PFSK-1 (cell line): Measurements from ENCODE around the gene C1orf159.

Source experiments
- POLR2AphosphoS5 ChIP-seq: IDR thresholded peaks from 2 replicates; pipeline ENCODE4 v1.6.1; 2012; ENCODE audit warnings: low read depth, mild to moderate bottlenecking, control low read depth, low read length, moderate library complexity
- SIN3A ChIP-seq: IDR thresholded peaks from 2 replicates; pipeline ENCODE4 v1.6.1; 2012; ENCODE audit warnings: mild to moderate bottlenecking, low read length, moderate library complexity, borderline replicate concordance; ENCODE audit not compliant: insufficient read depth
- TAF1 ChIP-seq: IDR thresholded peaks from 2 replicates; pipeline ENCODE4 v1.6.1; 2012; ENCODE audit warnings: low read length, control low read depth, borderline replicate concordance; ENCODE audit not compliant: insufficient read depth
- TF ChIP-seq, protein P1 (sequence below), 2 experiments: IDR thresholded peaks; 2 replicates each; pipeline versions ENCODE4 v1.6.1 to v1.8.0; 2011 to 2012; ENCODE audit warnings: low read depth in 2 of 2, low read length in 2 of 2, control low read depth in 1 of 2, inconsistent platforms in 1 of 2, mild to moderate bottlenecking in 1 of 2, moderate library complexity in 1 of 2; ENCODE audit not compliant: insufficient read depth in 1 of 2

GRCh38 chr1:1085171-1085841 is 30.6 kb downstream of the C1orf159 start:
- TF ChIP-seq POLR2AphosphoS5 (no peak), TAF1 (no peak), SIN3A (no peak)
- TF ChIP-seq, protein P1, sequence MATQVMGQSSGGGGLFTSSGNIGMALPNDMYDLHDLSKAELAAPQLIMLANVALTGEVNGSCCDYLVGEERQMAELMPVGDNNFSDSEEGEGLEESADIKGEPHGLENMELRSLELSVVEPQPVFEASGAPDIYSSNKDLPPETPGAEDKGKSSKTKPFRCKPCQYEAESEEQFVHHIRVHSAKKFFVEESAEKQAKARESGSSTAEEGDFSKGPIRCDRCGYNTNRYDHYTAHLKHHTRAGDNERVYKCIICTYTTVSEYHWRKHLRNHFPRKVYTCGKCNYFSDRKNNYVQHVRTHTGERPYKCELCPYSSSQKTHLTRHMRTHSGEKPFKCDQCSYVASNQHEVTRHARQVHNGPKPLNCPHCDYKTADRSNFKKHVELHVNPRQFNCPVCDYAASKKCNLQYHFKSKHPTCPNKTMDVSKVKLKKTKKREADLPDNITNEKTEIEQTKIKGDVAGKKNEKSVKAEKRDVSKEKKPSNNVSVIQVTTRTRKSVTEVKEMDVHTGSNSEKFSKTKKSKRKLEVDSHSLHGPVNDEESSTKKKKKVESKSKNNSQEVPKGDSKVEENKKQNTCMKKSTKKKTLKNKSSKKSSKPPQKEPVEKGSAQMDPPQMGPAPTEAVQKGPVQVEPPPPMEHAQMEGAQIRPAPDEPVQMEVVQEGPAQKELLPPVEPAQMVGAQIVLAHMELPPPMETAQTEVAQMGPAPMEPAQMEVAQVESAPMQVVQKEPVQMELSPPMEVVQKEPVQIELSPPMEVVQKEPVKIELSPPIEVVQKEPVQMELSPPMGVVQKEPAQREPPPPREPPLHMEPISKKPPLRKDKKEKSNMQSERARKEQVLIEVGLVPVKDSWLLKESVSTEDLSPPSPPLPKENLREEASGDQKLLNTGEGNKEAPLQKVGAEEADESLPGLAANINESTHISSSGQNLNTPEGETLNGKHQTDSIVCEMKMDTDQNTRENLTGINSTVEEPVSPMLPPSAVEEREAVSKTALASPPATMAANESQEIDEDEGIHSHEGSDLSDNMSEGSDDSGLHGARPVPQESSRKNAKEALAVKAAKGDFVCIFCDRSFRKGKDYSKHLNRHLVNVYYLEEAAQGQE (IDR thresholded peaks at IDR 0.05; ENCODE audit: insufficient read depth in 1 of 2, low read depth in 2 of 2, low read length in 2 of 2) = no peak
